Measurements from ENCODE around the gene TM4SF20.

The TM4SF20 gene

GRCh38 chr2:227379095-227379494, at the start of gene TM4SF20:
Gene TM4SF20, minus strand, starts transcription at chr2:227379306. Its CDS starts 38 bp downstream, at chr2:227379268.
- no peak for TF ChIP-seq CTCF (IDR thresholded peaks at IDR 0.05; ENCODE audit: low read depth, low read length)
- no peak for DNase-seq (ENCODE audit: extremely low read depth, low read depth)

DNA sequence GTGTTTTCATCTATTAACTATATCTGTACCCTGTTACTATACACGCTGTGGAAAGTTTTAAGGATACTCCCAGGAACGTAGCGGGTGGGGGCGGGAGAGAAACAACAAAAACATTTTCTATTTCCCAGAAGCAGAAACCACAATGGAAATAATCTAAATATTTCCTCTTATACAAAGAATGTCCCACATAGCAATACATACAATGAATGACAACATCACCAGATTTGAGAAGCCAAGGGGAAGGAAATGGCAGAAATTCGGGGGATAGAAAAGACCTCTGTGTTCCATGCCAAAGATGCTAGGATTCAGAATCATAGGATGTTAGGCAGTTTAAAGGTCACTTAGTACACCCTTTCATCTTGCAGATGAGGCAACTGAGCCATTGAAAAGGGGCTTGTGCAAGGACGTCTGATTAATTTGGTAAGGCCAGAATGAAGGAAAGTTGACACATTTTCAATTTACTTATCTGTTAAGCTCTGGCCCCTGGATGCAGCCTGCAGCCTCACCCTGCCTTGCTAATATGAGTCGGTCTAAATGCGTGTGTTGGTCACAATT, 49.7 kb upstream of the TM4SF20 start:
- TF ChIP-seq CTCF (IDR thresholded peaks at IDR 0.05; ENCODE audit: low read depth, low read length), result no peak
- DNase-seq (ENCODE audit: extremely low read depth, low read depth), result no peak

- DNase-seq (ENCODE audit: extremely low read depth, low read depth), result no peak
- TF ChIP-seq CTCF (IDR thresholded peaks at IDR 0.05; ENCODE audit: low read depth, low read length), result no peak
These were observed 44.8 kb upstream of the TM4SF20 start for GRCh38 chr2:227423656-227424499.

DNA sequence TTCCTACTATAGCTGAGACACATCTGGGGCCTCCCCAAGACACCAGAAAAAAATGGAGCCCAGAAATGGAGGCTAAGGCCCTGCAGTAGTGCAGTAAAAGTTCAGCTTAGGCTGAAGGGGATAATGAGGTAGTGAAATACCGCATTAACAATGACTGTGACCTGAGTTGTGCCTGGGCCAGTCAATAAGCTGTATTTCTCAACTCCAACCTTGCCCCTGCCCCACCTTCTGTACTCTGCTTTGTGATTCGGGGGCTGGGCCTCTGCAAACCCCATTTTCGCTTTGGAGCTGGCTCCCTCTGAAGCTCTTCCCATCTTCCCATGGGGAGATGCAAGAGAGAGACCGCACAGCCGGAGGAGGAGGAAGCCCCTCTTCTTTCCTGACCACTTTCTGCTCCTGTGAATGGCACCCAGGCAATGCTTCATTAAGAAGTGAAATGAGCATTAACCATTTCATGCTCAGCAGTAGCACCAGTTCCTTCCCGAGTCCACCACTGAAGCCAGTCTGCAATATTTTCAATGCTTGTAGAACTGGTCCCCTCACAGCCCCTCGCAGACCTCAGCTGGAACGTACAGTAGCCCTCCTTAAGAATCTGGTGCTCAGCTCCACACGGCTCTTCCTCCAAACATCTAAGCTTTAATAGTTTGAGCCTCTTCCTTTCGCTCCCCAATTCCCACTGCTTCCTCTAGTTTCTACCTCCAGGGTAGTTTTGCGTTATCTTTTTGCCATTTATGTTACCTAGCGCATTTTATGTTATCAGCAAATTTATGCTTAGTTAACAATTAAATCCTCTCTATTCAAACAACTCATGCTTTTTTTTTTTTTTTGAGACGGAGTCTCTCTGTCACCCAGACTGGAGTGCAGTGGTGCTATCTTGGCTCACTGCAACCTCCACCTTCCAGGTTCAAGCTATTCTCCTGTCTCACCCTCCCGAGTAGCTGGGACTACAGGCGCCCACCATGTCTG, 41.3 kb upstream of the TM4SF20 start:
- DNase-seq (ENCODE audit: extremely low read depth, low read depth), result no peak
- TF ChIP-seq CTCF (IDR thresholded peaks at IDR 0.05; ENCODE audit: low read depth, low read length), result no peak

GRCh38 chr2:227416701-227417100, 37.6 kb upstream of the TM4SF20 start:
- no peak for DNase-seq (ENCODE audit: extremely low read depth, low read depth)
- TF ChIP-seq CTCF (IDR thresholded peaks at IDR 0.05; ENCODE audit: low read depth, low read length), result no peak

- no peak for TF ChIP-seq CTCF (IDR thresholded peaks at IDR 0.05; ENCODE audit: low read depth, low read length)
- DNase-seq (ENCODE audit: extremely low read depth, low read depth), result peak; percentile 40
These were observed 36.7 kb upstream of the TM4SF20 start for GRCh38 chr2:227415538-227416424.

All from AG09319 (cell line).